Activated CD8-positive, alpha-beta memory T cell treated with anti-CD3 and anti-CD28 coated beads for 24 hours (primary cell): ENCODE measurements around the gene TCTA.

ENCODE experiments used
- DNase-seq: peaks from one replicate; pipeline ENCODE4 v3.0.0-alpha.2; 2020

Gene TCTA

GRCh38 chr3:49410846-49411534 lies 1.2 kb upstream of the TCTA start:
- DNase-seq, result no peak

- DNase-seq, result no peak
These were observed 672 bp upstream of the TCTA start for GRCh38 chr3:49411535-49411967.

- no peak for DNase-seq
These were observed 562 bp downstream of the TCTA start for GRCh38 chr3:49412632-49413337.

- no peak for DNase-seq
These were observed 1.1 kb downstream of the TCTA start for GRCh38 chr3:49413338-49413734.

- no peak for DNase-seq
These were observed 2.5 kb downstream of the TCTA start for GRCh38 chr3:49414753-49415152.

- peak; percentile 73 for DNase-seq
These were observed 3.8 kb downstream of the TCTA start for GRCh38 chr3:49415931-49416601.

- no peak for DNase-seq
These were observed 4.6 kb downstream of the TCTA start for GRCh38 chr3:49416867-49417266.

- DNase-seq, result no peak
These were observed 5.4 kb downstream of the TCTA start for GRCh38 chr3:49417516-49418120.

GRCh38 chr3:49421890-49422378 lies 9.7 kb downstream of the TCTA start:
- no peak for DNase-seq

- no peak for DNase-seq
These were observed 10.4 kb downstream of the TCTA start, which contains the start of gene AMT for GRCh38 chr3:49422379-49423248. Gene AMT, minus strand, starts transcription at chr3:49422473. Its CDS starts 23 bp downstream, at chr3:49422450.

- DNase-seq, result no peak
These were observed 12.6 kb downstream of the TCTA start for GRCh38 chr3:49424816-49425215.

- no peak for DNase-seq
These were observed 15.4 kb downstream of the TCTA start for GRCh38 chr3:49427586-49427985.

GRCh38 chr3:49428752-49429080 lies 16.5 kb downstream of the TCTA start:
- DNase-seq, result no peak

GRCh38 chr3:49434731-49435130 lies 22.5 kb downstream of the TCTA start:
- no peak for DNase-seq

GRCh38 chr3:49445391-49445790 lies 33.2 kb downstream of the TCTA start:
- no peak for DNase-seq

- no peak for DNase-seq
These were observed 41.4 kb downstream of the TCTA start for GRCh38 chr3:49453621-49454020.

- DNase-seq, result no peak
These were observed 42.2 kb downstream of the TCTA start for GRCh38 chr3:49454458-49454857.

GRCh38 chr3:49454898-49455681 lies 42.9 kb downstream of the TCTA start:
- DNase-seq, result no peak

GRCh38 chr3:49456466-49456865 lies 44.2 kb downstream of the TCTA start:
- DNase-seq, result no peak

- DNase-seq, result no peak
These were observed 48.1 kb downstream of the TCTA start for GRCh38 chr3:49460188-49460890.

GRCh38 chr3:49460956-49461355 lies 48.7 kb downstream of the TCTA start:
- no peak for DNase-seq
